Measurements from ENCODE around the gene SLC6A20.

Gene SLC6A20

DNA sequence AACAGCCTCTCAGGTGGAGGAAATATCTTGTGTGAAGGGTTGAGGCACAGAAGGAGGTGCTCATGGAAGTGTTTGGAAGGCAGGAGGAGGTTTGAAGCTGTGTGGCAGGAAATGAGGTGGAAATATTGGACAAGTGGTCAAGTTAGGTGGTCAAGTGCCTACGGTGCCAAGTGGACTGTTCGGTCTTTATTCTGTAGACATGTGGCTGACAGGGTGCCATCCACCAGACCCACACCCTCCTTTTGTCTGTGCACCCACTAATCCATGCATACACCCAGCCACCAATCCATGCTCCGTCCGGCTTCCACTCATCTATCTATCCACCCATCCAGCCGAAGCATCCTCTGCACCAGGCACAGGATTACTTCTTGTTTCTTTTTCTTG is 2.2 kb downstream of the SLC6A20 start:
- no peak for DNase-seq (ENCODE audit: extremely low spot score)
- ChIA-PET CTCF (no interaction called here), POLR2A (no interaction called here)
- TF ChIP-seq FOXM1 (IDR thresholded peaks at IDR 0.05; ENCODE audit: borderline replicate concordance) = no peak
- TF ChIP-seq BHLHE40 (IDR thresholded peaks at IDR 0.05; ENCODE audit: borderline replicate concordance) = no peak
- no peak for TF ChIP-seq TARDBP (IDR thresholded peaks at IDR 0.05)
- TF ChIP-seq L3MBTL2 (conservative IDR thresholded peaks at IDR 0.05) = no peak
- no peak for TF ChIP-seq CTBP1 (IDR thresholded peaks at IDR 0.05; ENCODE audit: borderline replicate concordance)
- no peak for TF ChIP-seq FOXA1 (IDR thresholded peaks at IDR 0.05)
- no peak for TF ChIP-seq SP1 (IDR thresholded peaks at IDR 0.05)
- no peak for TF ChIP-seq ELF4 (IDR thresholded peaks at IDR 0.05)
- no peak for TF ChIP-seq HDGF (IDR thresholded peaks at IDR 0.05; ENCODE audit: borderline replicate concordance)
- no peak for TF ChIP-seq ZNF384 (IDR thresholded peaks at IDR 0.05)
- TF ChIP-seq NFRKB (IDR thresholded peaks at IDR 0.05) = no peak
- no peak for TF ChIP-seq ARNT (IDR thresholded peaks at IDR 0.05)
- TF ChIP-seq SUZ12 (IDR thresholded peaks at IDR 0.05) = no peak
- no peak for TF ChIP-seq FOXK2 (IDR thresholded peaks at IDR 0.05)
- no peak for TF ChIP-seq LEF1 (IDR thresholded peaks at IDR 0.05; ENCODE audit: borderline replicate concordance)
- TF ChIP-seq, protein P1, sequence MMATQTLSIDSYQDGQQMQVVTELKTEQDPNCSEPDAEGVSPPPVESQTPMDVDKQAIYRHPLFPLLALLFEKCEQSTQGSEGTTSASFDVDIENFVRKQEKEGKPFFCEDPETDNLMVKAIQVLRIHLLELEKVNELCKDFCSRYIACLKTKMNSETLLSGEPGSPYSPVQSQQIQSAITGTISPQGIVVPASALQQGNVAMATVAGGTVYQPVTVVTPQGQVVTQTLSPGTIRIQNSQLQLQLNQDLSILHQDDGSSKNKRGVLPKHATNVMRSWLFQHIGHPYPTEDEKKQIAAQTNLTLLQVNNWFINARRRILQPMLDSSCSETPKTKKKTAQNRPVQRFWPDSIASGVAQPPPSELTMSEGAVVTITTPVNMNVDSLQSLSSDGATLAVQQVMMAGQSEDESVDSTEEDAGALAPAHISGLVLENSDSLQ (IDR thresholded peaks at IDR 0.05) = no peak

DNA sequence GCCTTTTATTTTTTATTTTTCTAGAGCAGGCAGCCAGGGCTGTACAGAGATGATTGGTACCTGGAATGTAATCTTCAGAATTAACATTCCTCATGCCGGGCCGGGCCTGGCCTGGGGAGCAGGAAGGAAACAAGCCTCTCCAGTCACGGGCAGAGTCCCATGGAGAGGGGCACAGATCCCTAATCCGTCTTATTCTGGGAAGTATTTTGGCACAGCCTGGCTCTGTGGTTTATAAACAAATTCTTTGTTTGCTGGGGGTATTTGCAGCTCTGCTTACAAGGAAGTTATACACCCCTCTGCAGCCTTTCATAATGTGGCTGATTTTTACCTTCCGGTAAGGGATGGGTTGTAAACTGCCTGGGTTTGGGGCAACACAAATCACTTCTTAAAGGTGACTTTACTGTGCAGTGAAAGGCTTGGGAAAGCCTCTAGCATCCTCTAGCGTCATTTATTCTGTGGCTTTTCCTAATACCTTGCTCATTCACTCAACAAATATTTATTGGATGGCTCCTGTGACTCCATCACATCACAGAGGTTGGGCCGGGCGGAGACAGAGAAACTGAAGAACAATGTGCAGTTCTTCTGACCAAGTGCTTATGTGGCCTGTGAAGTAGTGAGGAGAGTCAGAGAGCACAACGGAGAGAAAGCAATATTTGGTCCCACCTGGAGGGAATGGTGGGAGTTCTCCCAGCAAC is 2.7 kb downstream of the SLC6A20 start:
- CTCF ChIA-PET = no interaction called here
- DNase-seq (ENCODE audit: extremely low spot score) = no peak
- POLR2A ChIA-PET = no interaction called here
- TF ChIP-seq CTBP1 (IDR thresholded peaks at IDR 0.05; ENCODE audit: borderline replicate concordance) = no peak
- no peak for TF ChIP-seq ARNT (IDR thresholded peaks at IDR 0.05)
- TF ChIP-seq FOXM1 (IDR thresholded peaks at IDR 0.05; ENCODE audit: borderline replicate concordance) = no peak
- no peak for TF ChIP-seq L3MBTL2 (conservative IDR thresholded peaks at IDR 0.05)
- TF ChIP-seq LEF1 (IDR thresholded peaks at IDR 0.05; ENCODE audit: borderline replicate concordance) = no peak
- TF ChIP-seq ZNF384 (IDR thresholded peaks at IDR 0.05) = no peak
- TF ChIP-seq BHLHE40 (IDR thresholded peaks at IDR 0.05; ENCODE audit: borderline replicate concordance) = no peak
- TF ChIP-seq ELF4 (IDR thresholded peaks at IDR 0.05) = no peak
- TF ChIP-seq NFRKB (IDR thresholded peaks at IDR 0.05) = no peak
- no peak for TF ChIP-seq TARDBP (IDR thresholded peaks at IDR 0.05)
- no peak for TF ChIP-seq SUZ12 (IDR thresholded peaks at IDR 0.05)
- no peak for TF ChIP-seq FOXA1 (IDR thresholded peaks at IDR 0.05)
- no peak for TF ChIP-seq HDGF (IDR thresholded peaks at IDR 0.05; ENCODE audit: borderline replicate concordance)
- TF ChIP-seq, protein P1 (IDR thresholded peaks at IDR 0.05) = no peak
- no peak for TF ChIP-seq FOXK2 (IDR thresholded peaks at IDR 0.05)
- no peak for TF ChIP-seq SP1 (IDR thresholded peaks at IDR 0.05)

DNA sequence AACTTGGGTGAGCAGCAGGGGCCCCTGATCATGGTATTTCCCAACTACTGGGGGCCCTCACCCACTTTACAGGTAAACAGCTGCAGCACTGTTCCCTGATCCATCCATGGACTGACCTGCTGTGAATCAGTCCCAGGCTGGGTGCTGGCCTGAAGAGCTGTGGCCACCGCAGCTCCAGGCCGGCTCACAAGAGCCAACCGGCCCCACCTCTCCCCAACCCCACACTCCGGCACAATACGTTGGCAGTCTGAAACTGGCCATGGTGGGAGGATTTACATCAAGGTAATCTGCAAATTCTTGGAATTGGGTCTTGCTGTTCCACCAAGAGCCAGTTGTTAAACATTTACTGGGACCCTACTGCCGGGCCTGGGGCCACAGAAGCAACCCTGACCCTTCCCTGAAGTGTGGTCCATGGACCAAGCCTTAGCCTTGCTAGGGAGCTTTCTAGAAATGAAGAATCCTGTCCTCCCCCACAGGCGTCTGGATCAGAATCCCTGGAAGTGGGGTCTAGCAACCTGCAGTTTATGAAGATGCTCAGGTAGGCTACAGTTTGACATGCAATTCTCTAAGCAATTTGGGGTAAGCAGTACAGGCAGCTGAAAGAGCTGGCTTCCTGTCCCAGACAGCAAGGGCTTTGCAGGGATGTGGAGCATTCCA is 3.7 kb downstream of the SLC6A20 start:
- DNase-seq (ENCODE audit: extremely low spot score) = no peak
- ChIA-PET CTCF (no interaction called here), POLR2A (no interaction called here)
- TF ChIP-seq FOXK2 (IDR thresholded peaks at IDR 0.05) = no peak
- no peak for TF ChIP-seq BHLHE40 (IDR thresholded peaks at IDR 0.05; ENCODE audit: borderline replicate concordance)
- TF ChIP-seq SP1 (IDR thresholded peaks at IDR 0.05) = no peak
- TF ChIP-seq NFRKB (IDR thresholded peaks at IDR 0.05) = no peak
- no peak for TF ChIP-seq HDGF (IDR thresholded peaks at IDR 0.05; ENCODE audit: borderline replicate concordance)
- TF ChIP-seq CTBP1 (IDR thresholded peaks at IDR 0.05; ENCODE audit: borderline replicate concordance) = no peak
- TF ChIP-seq LEF1 (IDR thresholded peaks at IDR 0.05; ENCODE audit: borderline replicate concordance) = no peak
- no peak for TF ChIP-seq ARNT (IDR thresholded peaks at IDR 0.05)
- TF ChIP-seq ELF4 (IDR thresholded peaks at IDR 0.05) = no peak
- TF ChIP-seq FOXM1 (IDR thresholded peaks at IDR 0.05; ENCODE audit: borderline replicate concordance) = no peak
- TF ChIP-seq TARDBP (IDR thresholded peaks at IDR 0.05) = no peak
- no peak for TF ChIP-seq FOXA1 (IDR thresholded peaks at IDR 0.05)
- TF ChIP-seq SUZ12 (IDR thresholded peaks at IDR 0.05) = no peak
- TF ChIP-seq, protein P1 (IDR thresholded peaks at IDR 0.05) = no peak
- no peak for TF ChIP-seq ZNF384 (IDR thresholded peaks at IDR 0.05)
- TF ChIP-seq L3MBTL2 (conservative IDR thresholded peaks at IDR 0.05) = no peak

DNA sequence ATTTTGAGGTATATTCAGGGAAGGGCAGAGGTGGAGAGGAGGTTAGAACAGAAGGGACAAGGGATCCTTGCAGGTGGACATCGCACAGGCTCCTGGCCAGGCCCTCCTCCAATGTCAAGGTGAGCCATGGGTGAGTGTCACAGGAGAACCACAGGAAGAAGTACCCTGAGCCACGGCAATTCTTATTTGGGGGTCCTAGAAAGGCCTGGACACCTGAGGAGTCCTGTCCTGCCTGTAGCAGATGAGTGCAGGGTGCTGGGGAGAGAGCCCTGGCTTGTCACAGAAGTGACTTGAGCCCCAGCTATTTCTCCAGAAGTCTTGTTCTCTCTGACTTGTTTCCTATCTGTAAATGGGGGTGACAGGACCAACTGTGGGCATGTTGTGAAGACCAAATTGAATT is 4.3 kb downstream of the SLC6A20 start:
- POLR2A ChIA-PET = no interaction called here
- no peak for DNase-seq (ENCODE audit: extremely low spot score)
- CTCF ChIA-PET = no interaction called here
- TF ChIP-seq FOXA1 (IDR thresholded peaks at IDR 0.05) (no peak), L3MBTL2 (conservative IDR thresholded peaks at IDR 0.05) (no peak), ELF4 (IDR thresholded peaks at IDR 0.05) (no peak), BHLHE40 (IDR thresholded peaks at IDR 0.05; ENCODE audit: borderline replicate concordance) (no peak), SUZ12 (IDR thresholded peaks at IDR 0.05) (no peak), ZNF384 (IDR thresholded peaks at IDR 0.05) (no peak), NFRKB (IDR thresholded peaks at IDR 0.05) (no peak), SP1 (IDR thresholded peaks at IDR 0.05) (no peak), LEF1 (IDR thresholded peaks at IDR 0.05; ENCODE audit: borderline replicate concordance) (no peak), FOXK2 (IDR thresholded peaks at IDR 0.05) (no peak), CTBP1 (IDR thresholded peaks at IDR 0.05; ENCODE audit: borderline replicate concordance) (no peak), HDGF (IDR thresholded peaks at IDR 0.05; ENCODE audit: borderline replicate concordance) (no peak)
- TF ChIP-seq, protein P1 (IDR thresholded peaks at IDR 0.05) = no peak

DNA sequence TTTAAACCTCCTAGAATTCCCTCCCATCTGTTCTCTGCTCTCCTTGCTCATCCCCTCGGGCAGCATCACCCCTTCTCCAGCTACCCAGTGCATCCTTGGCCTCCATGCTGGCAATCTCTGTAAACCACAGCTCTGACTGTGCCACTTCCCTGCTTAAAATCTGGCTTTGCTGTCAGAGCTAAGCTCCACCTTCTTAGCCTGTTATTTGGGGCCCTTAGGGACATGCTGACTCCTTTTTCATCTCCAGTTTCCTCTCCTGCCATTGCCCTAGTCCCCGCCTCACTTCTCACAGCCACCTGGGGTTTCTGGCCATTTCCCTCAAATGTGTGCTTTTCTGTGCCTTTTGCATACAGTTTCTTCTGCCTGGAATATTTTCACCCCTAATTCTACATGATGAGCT is 5.7 kb downstream of the SLC6A20 start:
- CTCF ChIA-PET = no interaction called here

More for the DNA sequence above, 5.7 kb downstream of the SLC6A20 start:
- no peak for DNase-seq (ENCODE audit: extremely low spot score)
- POLR2A ChIA-PET = no interaction called here
- TF ChIP-seq HDGF (IDR thresholded peaks at IDR 0.05; ENCODE audit: borderline replicate concordance) (no peak), LEF1 (IDR thresholded peaks at IDR 0.05; ENCODE audit: borderline replicate concordance) (no peak), BHLHE40 (IDR thresholded peaks at IDR 0.05; ENCODE audit: borderline replicate concordance) (no peak), L3MBTL2 (conservative IDR thresholded peaks at IDR 0.05) (no peak), NFRKB (IDR thresholded peaks at IDR 0.05) (no peak), ZNF384 (IDR thresholded peaks at IDR 0.05) (no peak), FOXA1 (IDR thresholded peaks at IDR 0.05) (no peak), ELF4 (IDR thresholded peaks at IDR 0.05) (no peak), ARNT (IDR thresholded peaks at IDR 0.05) (no peak), CTBP1 (IDR thresholded peaks at IDR 0.05; ENCODE audit: borderline replicate concordance) (no peak), SUZ12 (IDR thresholded peaks at IDR 0.05) (no peak), FOXM1 (IDR thresholded peaks at IDR 0.05; ENCODE audit: borderline replicate concordance) (no peak), TARDBP (IDR thresholded peaks at IDR 0.05) (no peak), FOXK2 (IDR thresholded peaks at IDR 0.05) (no peak), SP1 (IDR thresholded peaks at IDR 0.05) (no peak)
- TF ChIP-seq, protein P1 (IDR thresholded peaks at IDR 0.05) = no peak
